K562 (cell line): ENCODE results near the gene NR3C1. TPM values are rescaled to one million over a fixed set of nuclear protein-coding genes. Genes with fewer than 3 reads are reported as not detected.

ENCODE experiments used
- HNRNPL ChIP-seq: fragments of 200-400 bp; formaldehyde crosslinking; IDR thresholded peaks from 2 replicates; pipeline ENCODE4 v1.6.1; 2017; ENCODE audit warnings: low read depth, mild to moderate bottlenecking, low read length
- ZNF436 ChIP-seq: fragments of 250-450, 450-650 bp; sonication (Bioruptor Pico); formaldehyde crosslinking; IDR thresholded peaks from 2 replicates; pipeline ENCODE4 v1.7.0; 2020; ENCODE audit warnings: mild to moderate bottlenecking
- polyA plus RNA-seq, 8 experiments: library from polyadenylated mRNA; depleted of rRNA in 4 of 8; stranded (reverse) in 5 of 8; unstranded in 3 of 8; fragments of >200 nt; fragmentation: Nextera tagmentation in 2 of 8; fragmentation: Illumina TruSeq in 1 of 8; extraction: Ambion mirVana in 2 of 8; extraction: Trizol in 1 of 8; gene quantifications; 2 replicates each; pipeline versions ENCODE4 v1.2.1 to v1.2.3, GENCODE V29; 2011 to 2014; ENCODE audit warnings: inconsistent platforms in 1 of 8, missing spikeins in 1 of 8
- total RNA-seq, 7 experiments: library from RNA; depleted of rRNA in 6 of 7; stranded (reverse); fragments of >200 nt in 6 of 7; fragmentation: Illumina TruSeq in 2 of 7; extraction: Trizol in 2 of 7; gene quantifications; 2 replicates each; pipeline versions ENCODE4 v1.2.1 to v1.2.3, GENCODE V29; 2011 to 2021; ENCODE audit warnings: low replicate concordance in 1 of 7
- TF ChIP-seq, protein P1 (sequence below): fragments of 200-600 bp; sonication (generic); IDR thresholded peaks from one replicate; pipeline ENCODE4 v1.6.1; 2012; ENCODE audit warnings: mild to moderate bottlenecking, low read depth, low read length, inconsistent platforms

NR3C1 gene
- total and polyA plus RNA-seq, 9 of the 15 experiments (the other 6 are each of a cell fraction or from before 2014, with no cell fraction given): 8.2 to 36.0 (median 15.0) TPM

DNA sequence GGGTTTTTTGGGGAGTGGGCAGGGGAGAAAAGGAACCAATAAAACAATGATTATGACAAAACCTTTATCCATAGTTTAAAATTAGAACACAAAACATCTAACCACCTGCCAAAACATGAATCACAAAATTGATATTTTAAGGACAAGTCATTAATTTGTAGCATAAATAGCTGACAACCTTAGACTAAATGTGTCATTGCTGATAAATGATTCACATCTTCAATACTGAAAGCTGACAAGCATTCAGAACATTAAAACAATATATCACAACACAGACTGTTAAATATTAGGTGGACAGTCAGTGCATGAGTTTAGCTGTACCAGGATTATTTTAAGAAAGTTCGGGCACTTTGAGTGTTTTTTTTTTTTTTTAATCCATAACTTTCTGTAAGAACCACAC, 71.5 kb downstream of the NR3C1 start (continued):
- TF ChIP-seq, protein P1, sequence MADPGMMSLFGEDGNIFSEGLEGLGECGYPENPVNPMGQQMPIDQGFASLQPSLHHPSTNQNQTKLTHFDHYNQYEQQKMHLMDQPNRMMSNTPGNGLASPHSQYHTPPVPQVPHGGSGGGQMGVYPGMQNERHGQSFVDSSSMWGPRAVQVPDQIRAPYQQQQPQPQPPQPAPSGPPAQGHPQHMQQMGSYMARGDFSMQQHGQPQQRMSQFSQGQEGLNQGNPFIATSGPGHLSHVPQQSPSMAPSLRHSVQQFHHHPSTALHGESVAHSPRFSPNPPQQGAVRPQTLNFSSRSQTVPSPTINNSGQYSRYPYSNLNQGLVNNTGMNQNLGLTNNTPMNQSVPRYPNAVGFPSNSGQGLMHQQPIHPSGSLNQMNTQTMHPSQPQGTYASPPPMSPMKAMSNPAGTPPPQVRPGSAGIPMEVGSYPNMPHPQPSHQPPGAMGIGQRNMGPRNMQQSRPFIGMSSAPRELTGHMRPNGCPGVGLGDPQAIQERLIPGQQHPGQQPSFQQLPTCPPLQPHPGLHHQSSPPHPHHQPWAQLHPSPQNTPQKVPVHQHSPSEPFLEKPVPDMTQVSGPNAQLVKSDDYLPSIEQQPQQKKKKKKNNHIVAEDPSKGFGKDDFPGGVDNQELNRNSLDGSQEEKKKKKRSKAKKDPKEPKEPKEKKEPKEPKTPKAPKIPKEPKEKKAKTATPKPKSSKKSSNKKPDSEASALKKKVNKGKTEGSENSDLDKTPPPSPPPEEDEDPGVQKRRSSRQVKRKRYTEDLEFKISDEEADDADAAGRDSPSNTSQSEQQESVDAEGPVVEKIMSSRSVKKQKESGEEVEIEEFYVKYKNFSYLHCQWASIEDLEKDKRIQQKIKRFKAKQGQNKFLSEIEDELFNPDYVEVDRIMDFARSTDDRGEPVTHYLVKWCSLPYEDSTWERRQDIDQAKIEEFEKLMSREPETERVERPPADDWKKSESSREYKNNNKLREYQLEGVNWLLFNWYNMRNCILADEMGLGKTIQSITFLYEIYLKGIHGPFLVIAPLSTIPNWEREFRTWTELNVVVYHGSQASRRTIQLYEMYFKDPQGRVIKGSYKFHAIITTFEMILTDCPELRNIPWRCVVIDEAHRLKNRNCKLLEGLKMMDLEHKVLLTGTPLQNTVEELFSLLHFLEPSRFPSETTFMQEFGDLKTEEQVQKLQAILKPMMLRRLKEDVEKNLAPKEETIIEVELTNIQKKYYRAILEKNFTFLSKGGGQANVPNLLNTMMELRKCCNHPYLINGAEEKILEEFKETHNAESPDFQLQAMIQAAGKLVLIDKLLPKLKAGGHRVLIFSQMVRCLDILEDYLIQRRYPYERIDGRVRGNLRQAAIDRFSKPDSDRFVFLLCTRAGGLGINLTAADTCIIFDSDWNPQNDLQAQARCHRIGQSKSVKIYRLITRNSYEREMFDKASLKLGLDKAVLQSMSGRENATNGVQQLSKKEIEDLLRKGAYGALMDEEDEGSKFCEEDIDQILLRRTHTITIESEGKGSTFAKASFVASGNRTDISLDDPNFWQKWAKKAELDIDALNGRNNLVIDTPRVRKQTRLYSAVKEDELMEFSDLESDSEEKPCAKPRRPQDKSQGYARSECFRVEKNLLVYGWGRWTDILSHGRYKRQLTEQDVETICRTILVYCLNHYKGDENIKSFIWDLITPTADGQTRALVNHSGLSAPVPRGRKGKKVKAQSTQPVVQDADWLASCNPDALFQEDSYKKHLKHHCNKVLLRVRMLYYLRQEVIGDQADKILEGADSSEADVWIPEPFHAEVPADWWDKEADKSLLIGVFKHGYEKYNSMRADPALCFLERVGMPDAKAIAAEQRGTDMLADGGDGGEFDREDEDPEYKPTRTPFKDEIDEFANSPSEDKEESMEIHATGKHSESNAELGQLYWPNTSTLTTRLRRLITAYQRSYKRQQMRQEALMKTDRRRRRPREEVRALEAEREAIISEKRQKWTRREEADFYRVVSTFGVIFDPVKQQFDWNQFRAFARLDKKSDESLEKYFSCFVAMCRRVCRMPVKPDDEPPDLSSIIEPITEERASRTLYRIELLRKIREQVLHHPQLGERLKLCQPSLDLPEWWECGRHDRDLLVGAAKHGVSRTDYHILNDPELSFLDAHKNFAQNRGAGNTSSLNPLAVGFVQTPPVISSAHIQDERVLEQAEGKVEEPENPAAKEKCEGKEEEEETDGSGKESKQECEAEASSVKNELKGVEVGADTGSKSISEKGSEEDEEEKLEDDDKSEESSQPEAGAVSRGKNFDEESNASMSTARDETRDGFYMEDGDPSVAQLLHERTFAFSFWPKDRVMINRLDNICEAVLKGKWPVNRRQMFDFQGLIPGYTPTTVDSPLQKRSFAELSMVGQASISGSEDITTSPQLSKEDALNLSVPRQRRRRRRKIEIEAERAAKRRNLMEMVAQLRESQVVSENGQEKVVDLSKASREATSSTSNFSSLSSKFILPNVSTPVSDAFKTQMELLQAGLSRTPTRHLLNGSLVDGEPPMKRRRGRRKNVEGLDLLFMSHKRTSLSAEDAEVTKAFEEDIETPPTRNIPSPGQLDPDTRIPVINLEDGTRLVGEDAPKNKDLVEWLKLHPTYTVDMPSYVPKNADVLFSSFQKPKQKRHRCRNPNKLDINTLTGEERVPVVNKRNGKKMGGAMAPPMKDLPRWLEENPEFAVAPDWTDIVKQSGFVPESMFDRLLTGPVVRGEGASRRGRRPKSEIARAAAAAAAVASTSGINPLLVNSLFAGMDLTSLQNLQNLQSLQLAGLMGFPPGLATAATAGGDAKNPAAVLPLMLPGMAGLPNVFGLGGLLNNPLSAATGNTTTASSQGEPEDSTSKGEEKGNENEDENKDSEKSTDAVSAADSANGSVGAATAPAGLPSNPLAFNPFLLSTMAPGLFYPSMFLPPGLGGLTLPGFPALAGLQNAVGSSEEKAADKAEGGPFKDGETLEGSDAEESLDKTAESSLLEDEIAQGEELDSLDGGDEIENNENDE: no peak
- TF ChIP-seq HNRNPL (no peak), ZNF436 (CRISPR knock-in tag) (no peak)
- TF ChIP-seq, all 486 proteins: peak for 0
